GM18868 (cell line): ENCODE data around the gene NDST3.

Experiments
- ATAC-seq: cut with Tn5 transposase; IDR thresholded peaks from one replicate; pipeline ENCODE4 v1.9.1; 2021; ENCODE audit warnings: mild to moderate bottlenecking, moderate library complexity; ENCODE audit not compliant: unreplicated experiment

NDST3 gene

GRCh38 chr4:118173126-118173525 lies 138.8 kb downstream of the NDST3 start:
- no peak for ATAC-seq

- no peak for ATAC-seq
Observed at GRCh38 chr4:118173956-118174725, 139.9 kb downstream of the NDST3 start.

- no peak for ATAC-seq
Observed at GRCh38 chr4:118175506-118175905, 141.2 kb downstream of the NDST3 start.

- no peak for ATAC-seq
Observed at GRCh38 chr4:118177126-118177525, 142.8 kb downstream of the NDST3 start.

GRCh38 chr4:118180776-118181175 lies 146.5 kb downstream of the NDST3 start:
- ATAC-seq = no peak

GRCh38 chr4:118190903-118191302 lies 156.6 kb downstream of the NDST3 start:
- no peak for ATAC-seq

GRCh38 chr4:118193421-118193820 lies 159.1 kb downstream of the NDST3 start:
- ATAC-seq = no peak

GRCh38 chr4:118206627-118207026 lies 172.3 kb downstream of the NDST3 start:
- no peak for ATAC-seq

- ATAC-seq = no peak
Observed at GRCh38 chr4:118213101-118213500, 178.8 kb downstream of the NDST3 start.

GRCh38 chr4:118215826-118216225 lies 181.5 kb downstream of the NDST3 start:
- no peak for ATAC-seq

- ATAC-seq = no peak
Observed at GRCh38 chr4:118221227-118221800, 187.0 kb downstream of the NDST3 start.

- ATAC-seq = peak; percentile 78
Observed at GRCh38 chr4:118224243-118224829, 190.1 kb downstream of the NDST3 start.

GRCh38 chr4:118225511-118225910 lies 191.2 kb downstream of the NDST3 start:
- no peak for ATAC-seq

- no peak for ATAC-seq
Observed at GRCh38 chr4:118226311-118227010, 192.2 kb downstream of the NDST3 start.

GRCh38 chr4:118235566-118236120 lies 201.4 kb downstream of the NDST3 start:
- no peak for ATAC-seq

- no peak for ATAC-seq
Observed at GRCh38 chr4:118237531-118237930, 203.2 kb downstream of the NDST3 start.

- ATAC-seq = no peak
Observed at GRCh38 chr4:118249890-118250289, 215.6 kb downstream of the NDST3 start.

GRCh38 chr4:118254368-118254767 lies 220.1 kb downstream of the NDST3 start:
- ATAC-seq = no peak

GRCh38 chr4:118259111-118259510 lies 224.8 kb downstream of the NDST3 start:
- ATAC-seq = no peak

GRCh38 chr4:118260309-118260708 lies 226.0 kb downstream of the NDST3 start:
- no peak for ATAC-seq

GRCh38 chr4:118264096-118264495 lies 229.8 kb downstream of the NDST3 start:
- ATAC-seq = no peak
